GM18498 (cell line): ENCODE measurements around the gene B4GALNT2.
"Not testable (repeated sequence)": the region's sequence is repeated elsewhere in the genome, so short reads cannot be mapped to it uniquely, and the experiment has no call there.

Experiments used
- ATAC-seq: cut with Tn5 transposase; IDR thresholded peaks from one replicate; pipeline ENCODE4 v1.9.1; 2021; ENCODE audit warnings: mild to moderate bottlenecking, moderate library complexity; ENCODE audit not compliant: unreplicated experiment

The B4GALNT2 gene

GRCh38 chr17:49117587-49118230, 14.9 kb upstream of the B4GALNT2 start:
- no peak for ATAC-seq

GRCh38 chr17:49120166-49120565, 12.4 kb upstream of the B4GALNT2 start:
- no peak for ATAC-seq

GRCh38 chr17:49121696-49122292, 10.8 kb upstream of the B4GALNT2 start:
- ATAC-seq, result no peak

- ATAC-seq, result no peak
These were observed 10.0 kb upstream of the B4GALNT2 start for GRCh38 chr17:49122566-49122965.

- ATAC-seq, result no peak
These were observed 9.5 kb upstream of the B4GALNT2 start for GRCh38 chr17:49123061-49123460.

- ATAC-seq, result no peak
These were observed 7.1 kb upstream of the B4GALNT2 start for GRCh38 chr17:49125449-49125848.

- not testable (repeated sequence) for ATAC-seq
These were observed 6.2 kb upstream of the B4GALNT2 start for GRCh38 chr17:49126183-49126859.

GRCh38 chr17:49129359-49129950, 3.1 kb upstream of the B4GALNT2 start:
- ATAC-seq, result not testable (repeated sequence)

- no peak for ATAC-seq
These were observed 1.7 kb upstream of the B4GALNT2 start for GRCh38 chr17:49130891-49131290.

GRCh38 chr17:49132317-49132698, 261 bp upstream of the B4GALNT2 start:
- ATAC-seq, result no peak

- no peak for ATAC-seq
These were observed 3.8 kb downstream of the B4GALNT2 start for GRCh38 chr17:49136335-49136734.

- ATAC-seq, result not testable (repeated sequence)
These were observed 13.1 kb downstream of the B4GALNT2 start for GRCh38 chr17:49145654-49146053.

GRCh38 chr17:49146620-49147306, 14.2 kb downstream of the B4GALNT2 start:
- ATAC-seq, result no peak

GRCh38 chr17:49148171-49148570, 15.6 kb downstream of the B4GALNT2 start:
- ATAC-seq, result no peak

GRCh38 chr17:49151996-49152395, 19.4 kb downstream of the B4GALNT2 start:
- no peak for ATAC-seq

GRCh38 chr17:49156256-49156655, 23.7 kb downstream of the B4GALNT2 start:
- ATAC-seq, result no peak

GRCh38 chr17:49157784-49158183, 25.2 kb downstream of the B4GALNT2 start:
- ATAC-seq, result no peak

GRCh38 chr17:49162866-49163265, 30.3 kb downstream of the B4GALNT2 start:
- no peak for ATAC-seq

GRCh38 chr17:49165143-49165542, 32.6 kb downstream of the B4GALNT2 start:
- ATAC-seq, result no peak

GRCh38 chr17:49168706-49169105, 36.1 kb downstream of the B4GALNT2 start:
- ATAC-seq, result no peak

- no peak for ATAC-seq
These were observed 37.6 kb downstream of the B4GALNT2 start for GRCh38 chr17:49170216-49170615.
